Tibial nerve (tissue), 4 donors: ENCODE data around the gene KANSL3.

Experiments used
- EP300 ChIP-seq, 2 donors: sonication (generic); formaldehyde crosslinking; IDR thresholded peaks; one replicate each; pipeline ENCODE4 v1.6.1; 2017; ENCODE audit warnings: antibody characterized with exemption in 2 of 2, mild to moderate bottlenecking in 1 of 2
- POLR2A ChIP-seq, 2 donors: fragments of 450-650 bp; IDR thresholded peaks; one replicate each; pipeline ENCODE4 v1.6.1; 2017; ENCODE audit warnings: antibody characterized with exemption in 2 of 2, mild to moderate bottlenecking in 2 of 2, moderate library complexity in 2 of 2
- TF ChIP-seq, protein P1 (sequence below), 5 experiments: fragments of 200-600 bp in 3 of 5; fragments of 450-650 bp in 2 of 5; sonication (generic) in 3 of 5; IDR thresholded peaks; one replicate each; pipeline ENCODE4 v1.5.1; 2016 to 2019; ENCODE audit warnings: antibody characterized with exemption in 5 of 5, mild to moderate bottlenecking in 3 of 5, moderate library complexity in 2 of 5

DNA sequence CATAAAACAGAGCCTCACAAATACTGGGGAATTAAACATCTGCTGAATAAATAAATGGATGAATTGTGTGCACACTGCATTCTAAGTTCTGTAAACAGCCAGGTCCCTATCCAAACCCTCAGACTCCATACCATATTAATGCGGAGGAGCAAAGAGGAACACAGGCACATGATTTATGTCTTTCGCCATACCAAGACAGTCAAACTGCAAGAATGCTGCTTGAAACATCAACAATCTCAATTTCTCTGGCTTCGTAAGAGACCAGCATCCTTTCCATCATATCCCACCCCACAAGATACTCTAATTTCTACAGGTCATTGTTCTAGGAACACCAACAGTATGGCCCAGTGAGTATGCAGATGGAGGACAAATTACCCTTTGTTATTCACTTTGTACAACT lies 15.0 kb downstream of the KANSL3 start:
- peak in 1 of 2 donors; percentile 21 for TF ChIP-seq EP300 (IDR thresholded peaks at IDR 0.05)
- TF ChIP-seq, protein P1, sequence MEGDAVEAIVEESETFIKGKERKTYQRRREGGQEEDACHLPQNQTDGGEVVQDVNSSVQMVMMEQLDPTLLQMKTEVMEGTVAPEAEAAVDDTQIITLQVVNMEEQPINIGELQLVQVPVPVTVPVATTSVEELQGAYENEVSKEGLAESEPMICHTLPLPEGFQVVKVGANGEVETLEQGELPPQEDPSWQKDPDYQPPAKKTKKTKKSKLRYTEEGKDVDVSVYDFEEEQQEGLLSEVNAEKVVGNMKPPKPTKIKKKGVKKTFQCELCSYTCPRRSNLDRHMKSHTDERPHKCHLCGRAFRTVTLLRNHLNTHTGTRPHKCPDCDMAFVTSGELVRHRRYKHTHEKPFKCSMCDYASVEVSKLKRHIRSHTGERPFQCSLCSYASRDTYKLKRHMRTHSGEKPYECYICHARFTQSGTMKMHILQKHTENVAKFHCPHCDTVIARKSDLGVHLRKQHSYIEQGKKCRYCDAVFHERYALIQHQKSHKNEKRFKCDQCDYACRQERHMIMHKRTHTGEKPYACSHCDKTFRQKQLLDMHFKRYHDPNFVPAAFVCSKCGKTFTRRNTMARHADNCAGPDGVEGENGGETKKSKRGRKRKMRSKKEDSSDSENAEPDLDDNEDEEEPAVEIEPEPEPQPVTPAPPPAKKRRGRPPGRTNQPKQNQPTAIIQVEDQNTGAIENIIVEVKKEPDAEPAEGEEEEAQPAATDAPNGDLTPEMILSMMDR (IDR thresholded peaks at IDR 0.05) = no peak
- no peak for TF ChIP-seq POLR2A (IDR thresholded peaks at IDR 0.05)
